DND-41 (cell line): ENCODE data around the gene ARV1.

ENCODE experiments used
- ATAC-seq: fragments of 200-7000 bp; cut with Tn5 transposase; 3 replicates; pipeline ENCODE4 v1.9.1; 2021; ENCODE audit warnings: low read depth; ENCODE audit not compliant: insufficient read depth
- DNase-seq: peaks from one replicate; pipeline ENCODE4 v3.0.0-alpha.2; 2020
- H2AFZ ChIP-seq: 2 replicates; pipeline ENCODE4 v1.6.0; 2012; ENCODE audit warnings: low read depth, low read length
- H3K27ac ChIP-seq: 2 replicates; pipeline ENCODE4 v1.5.1; 2012; ENCODE audit warnings: low read length, inconsistent platforms
- H3K27me3 ChIP-seq: fragments of 200-600 bp; sonication (generic); 2 replicates; pipeline ENCODE4 v1.6.0; 2012; ENCODE audit warnings: low read length, mild to moderate bottlenecking, inconsistent platforms; ENCODE audit not compliant: insufficient read depth, poor library complexity
- H3K36me3 ChIP-seq: 2 replicates; pipeline ENCODE4 v1.5.1; 2012; ENCODE audit warnings: low read length, inconsistent platforms; ENCODE audit not compliant: insufficient read depth
- H3K4me1 ChIP-seq: 2 replicates; pipeline ENCODE4 v1.5.1; 2012; ENCODE audit warnings: mild to moderate bottlenecking, low read length; ENCODE audit not compliant: insufficient read depth
- H3K4me2 ChIP-seq: 2 replicates; pipeline ENCODE4 v1.6.0; 2012; ENCODE audit warnings: mild to moderate bottlenecking, moderate library complexity, low read length, inconsistent platforms; ENCODE audit not compliant: insufficient read depth
- H3K4me3 ChIP-seq, 2 experiments: fragments of 200-600 bp in 1 of 2; shearing (Covaris generic) in 1 of 2; 2 replicates each; pipeline ENCODE4 v1.5.1; 2012 to 2016; ENCODE audit warnings: inconsistent platforms in 2 of 2, low read length in 2 of 2, mild to moderate bottlenecking in 2 of 2, low read depth in 1 of 2, moderate library complexity in 1 of 2
- H3K79me2 ChIP-seq: 2 replicates; pipeline ENCODE4 v1.6.0; 2012; ENCODE audit warnings: low read length, inconsistent platforms; ENCODE audit not compliant: insufficient read depth
- H3K9ac ChIP-seq: 2 replicates; pipeline ENCODE4 v1.6.0; 2012; ENCODE audit warnings: low read depth, mild to moderate bottlenecking, inconsistent platforms, low read length, moderate library complexity
- H3K9me3 ChIP-seq: 2 replicates; pipeline ENCODE4 v1.5.1; 2012; ENCODE audit warnings: low read length, moderate library complexity, mild to moderate bottlenecking, inconsistent platforms; ENCODE audit not compliant: insufficient read depth, severe bottlenecking
- H4K20me1 ChIP-seq: 2 replicates; pipeline ENCODE4 v1.6.0; 2012; ENCODE audit warnings: low read length; ENCODE audit not compliant: insufficient read depth
- EZH2 ChIP-seq: IDR thresholded peaks from 3 replicates; pipeline ENCODE4 v1.6.1; 2012; ENCODE audit warnings: borderline replicate concordance, low read depth, mild to moderate bottlenecking, moderate library complexity, low read length, inconsistent platforms; ENCODE audit not compliant: severe bottlenecking
- TF ChIP-seq, protein P1 (sequence below): IDR thresholded peaks from 2 replicates; pipeline ENCODE4 v1.5.1; 2012; ENCODE audit warnings: borderline replicate concordance, low read length, moderate library complexity, mild to moderate bottlenecking; ENCODE audit not compliant: poor library complexity, severe bottlenecking; ENCODE audit errors: extremely low read depth

Gene ARV1

DNA sequence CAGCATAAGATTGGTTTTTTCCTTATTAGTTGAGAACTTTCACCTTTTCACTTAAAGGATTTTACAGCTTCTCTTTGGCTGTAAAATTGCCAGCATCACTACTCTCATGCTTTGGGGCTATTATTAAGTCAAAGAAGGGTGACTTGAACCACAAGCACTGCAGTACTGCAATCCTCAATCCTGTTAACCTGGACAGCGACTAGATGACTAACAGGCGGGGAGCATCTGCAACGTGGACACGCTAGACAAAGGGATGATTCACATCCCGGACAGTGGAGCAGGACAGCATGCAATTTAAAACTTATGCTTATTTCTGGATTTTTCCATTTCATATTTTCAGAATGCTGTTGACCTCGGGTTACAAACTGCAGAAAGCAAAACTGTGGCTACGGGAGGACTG is 8.1 kb downstream of the ARV1 start:
- Histone ChIP-seq H3K36me3 (peaks cover 20% of the 10 kb centered on the region), H3K27ac (no peak overlapping the region), H2AFZ (no peak overlapping the region), H3K9ac (no peak overlapping the region), H3K79me2 (peaks cover 7% of the 10 kb centered on the region; the same call in 1 of the 2 replicates), H3K27me3 (no peaks in the 10 kb centered on the region), H4K20me1 (no peaks in the 10 kb centered on the region), H3K9me3 (no peaks in the 10 kb centered on the region), H3K4me1 (no peaks in the 10 kb centered on the region), H3K4me3 (no peak overlapping the region), H3K4me2 (no peak overlapping the region)
- DNase-seq (no peak), ATAC-seq (no peak)
- no peak for TF ChIP-seq EZH2
- TF ChIP-seq, protein P1, sequence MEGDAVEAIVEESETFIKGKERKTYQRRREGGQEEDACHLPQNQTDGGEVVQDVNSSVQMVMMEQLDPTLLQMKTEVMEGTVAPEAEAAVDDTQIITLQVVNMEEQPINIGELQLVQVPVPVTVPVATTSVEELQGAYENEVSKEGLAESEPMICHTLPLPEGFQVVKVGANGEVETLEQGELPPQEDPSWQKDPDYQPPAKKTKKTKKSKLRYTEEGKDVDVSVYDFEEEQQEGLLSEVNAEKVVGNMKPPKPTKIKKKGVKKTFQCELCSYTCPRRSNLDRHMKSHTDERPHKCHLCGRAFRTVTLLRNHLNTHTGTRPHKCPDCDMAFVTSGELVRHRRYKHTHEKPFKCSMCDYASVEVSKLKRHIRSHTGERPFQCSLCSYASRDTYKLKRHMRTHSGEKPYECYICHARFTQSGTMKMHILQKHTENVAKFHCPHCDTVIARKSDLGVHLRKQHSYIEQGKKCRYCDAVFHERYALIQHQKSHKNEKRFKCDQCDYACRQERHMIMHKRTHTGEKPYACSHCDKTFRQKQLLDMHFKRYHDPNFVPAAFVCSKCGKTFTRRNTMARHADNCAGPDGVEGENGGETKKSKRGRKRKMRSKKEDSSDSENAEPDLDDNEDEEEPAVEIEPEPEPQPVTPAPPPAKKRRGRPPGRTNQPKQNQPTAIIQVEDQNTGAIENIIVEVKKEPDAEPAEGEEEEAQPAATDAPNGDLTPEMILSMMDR = no peak

DNA sequence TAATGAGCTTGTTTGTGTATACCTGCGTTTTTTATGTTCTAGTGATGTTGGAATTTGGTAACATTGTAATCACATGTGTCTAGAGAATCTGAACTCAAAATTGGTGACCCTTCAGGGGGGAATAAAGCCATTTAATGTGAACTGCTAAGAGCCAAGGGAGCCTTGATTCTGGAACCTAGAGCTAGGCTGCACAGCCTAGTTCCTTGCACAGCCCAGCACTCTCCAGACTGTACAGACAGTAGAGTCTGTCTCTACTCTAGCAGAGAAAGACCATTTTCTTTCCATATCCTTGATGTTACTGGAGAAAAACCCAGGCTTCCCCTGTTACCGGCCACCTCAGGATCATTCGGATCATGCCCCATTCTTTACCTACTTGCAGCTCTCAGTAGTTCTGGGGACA is 8.6 kb downstream of the ARV1 start:
- no peak for DNase-seq
- no peak overlapping the region for H3K4me2 ChIP-seq
- TF ChIP-seq, protein P1 = no peak
- no peak for TF ChIP-seq EZH2
- ATAC-seq = no peak
- H2AFZ ChIP-seq = no peak overlapping the region
- H3K79me2 ChIP-seq = peaks cover 9% of the 10 kb centered on the region; the same call in 1 of the 2 replicates
- no peaks in the 10 kb centered on the region for H3K4me1 ChIP-seq
- H3K4me3 ChIP-seq = no peak overlapping the region
- H3K9me3 ChIP-seq = no peaks in the 10 kb centered on the region
- no peaks in the 10 kb centered on the region for H4K20me1 ChIP-seq
- no peaks in the 10 kb centered on the region for H3K27me3 ChIP-seq
- H3K27ac ChIP-seq = no peak overlapping the region
- H3K36me3 ChIP-seq = peaks cover 24% of the 10 kb centered on the region
- no peak overlapping the region for H3K9ac ChIP-seq

DNA sequence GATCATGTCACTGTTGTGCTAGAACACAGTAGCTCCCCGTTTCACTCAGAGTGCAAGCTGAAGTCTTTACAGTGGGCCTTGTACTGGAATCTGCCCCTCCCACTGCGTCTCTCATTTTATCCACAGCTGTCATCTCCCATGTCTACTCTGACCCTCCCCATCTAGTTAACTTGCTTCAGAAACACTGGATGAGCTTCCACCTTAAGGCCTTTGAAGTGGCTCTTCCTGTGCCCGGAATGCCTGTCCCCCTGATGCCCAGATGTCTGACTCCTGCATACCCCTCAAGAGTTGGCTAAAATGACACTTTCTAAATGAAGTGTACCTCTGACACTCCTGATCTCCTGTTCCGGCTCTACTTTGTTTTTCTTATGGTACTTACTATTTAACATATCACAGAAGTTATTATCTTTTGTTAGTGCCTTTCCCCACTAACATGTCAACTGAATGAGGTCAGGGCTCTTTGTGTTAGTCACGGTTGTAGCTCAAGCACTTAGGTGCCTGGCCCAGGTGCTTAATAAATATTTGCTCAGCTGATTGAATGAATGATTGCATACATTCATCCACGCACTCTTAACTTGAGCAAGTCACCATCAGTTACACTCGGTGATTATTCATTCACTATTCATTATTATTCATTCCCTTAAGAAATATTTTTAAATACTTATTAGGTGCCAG is 13.3 kb downstream of the ARV1 start:
- Histone ChIP-seq H3K9me3 (no peaks in the 10 kb centered on the region), H3K27me3 (no peaks in the 10 kb centered on the region)

More for the DNA sequence above, 13.3 kb downstream of the ARV1 start:
- 0 out of 2 replicates have a peak, but pooled peaks cover 5% of the 10 kb centered on the region for H3K79me2 ChIP-seq
- no peaks in the 10 kb centered on the region for H4K20me1 ChIP-seq
- DNase-seq (no peak), ATAC-seq (no peak)
- H2AFZ ChIP-seq = no peak overlapping the region
- H3K9ac ChIP-seq = no peak overlapping the region
- no peak overlapping the region for H3K27ac ChIP-seq
- H3K4me1 ChIP-seq = no peaks in the 10 kb centered on the region
- H3K36me3 ChIP-seq = peaks cover 33% of the 10 kb centered on the region
- H3K4me3 ChIP-seq = no peak overlapping the region
- TF ChIP-seq, protein P1 = no peak
- no peak for TF ChIP-seq EZH2
- H3K4me2 ChIP-seq = no peak overlapping the region
